Stimulated activated CD4-positive, alpha-beta T cell treated with anti-CD3 and anti-CD28 coated beads, Interleukin-12 subunit alpha, Interleukin-12 subunit beta, amount 100 ng/mL, for 4 hours (primary cell): ENCODE results near the gene CNTNAP3B.
"Not testable (repeated sequence)": the region's sequence is repeated elsewhere in the genome, so short reads cannot be mapped to it uniquely, and the experiment has no call there.

Experiments used
- DNase-seq: peaks from one replicate; pipeline ENCODE4 v3.0.0-alpha.2; 2020

The CNTNAP3B gene

GRCh38 chr9:41974906-41975305 is 154.3 kb downstream of the CNTNAP3B start:
- not testable (repeated sequence) for DNase-seq

- not testable (repeated sequence) for DNase-seq
These were observed 176.2 kb downstream of the CNTNAP3B start for GRCh38 chr9:41953007-41953406.

GRCh38 chr9:41941738-41942137 is 187.5 kb downstream of the CNTNAP3B start:
- not testable (repeated sequence) for DNase-seq

GRCh38 chr9:41938143-41938542 is 191.1 kb downstream of the CNTNAP3B start:
- not testable (repeated sequence) for DNase-seq

GRCh38 chr9:41935727-41936126 is 193.5 kb downstream of the CNTNAP3B start:
- not testable (repeated sequence) for DNase-seq

- DNase-seq: not testable (repeated sequence)
These were observed 200.1 kb downstream of the CNTNAP3B start for GRCh38 chr9:41929172-41929571.

GRCh38 chr9:41917374-41917773 is 211.9 kb downstream of the CNTNAP3B start:
- DNase-seq: not testable (repeated sequence)

GRCh38 chr9:41905488-41905887 is 223.7 kb downstream of the CNTNAP3B start:
- not testable (repeated sequence) for DNase-seq

- not testable (repeated sequence) for DNase-seq
These were observed 226.5 kb downstream of the CNTNAP3B start for GRCh38 chr9:41902762-41903161.

GRCh38 chr9:41898720-41899343 is 230.4 kb downstream of the CNTNAP3B start:
- not testable (repeated sequence) for DNase-seq

GRCh38 chr9:41874557-41874956 is 254.7 kb downstream of the CNTNAP3B start:
- not testable (repeated sequence) for DNase-seq

GRCh38 chr9:41855422-41855821 is 273.8 kb downstream of the CNTNAP3B start:
- not testable (repeated sequence) for DNase-seq

GRCh38 chr9:41851848-41852740 is 277.1 kb downstream of the CNTNAP3B start:
- DNase-seq: not testable (repeated sequence)

- DNase-seq: not testable (repeated sequence)
These were observed 281.4 kb downstream of the CNTNAP3B start for GRCh38 chr9:41847829-41848228.
